ENCODE data around the gene APOE. TPM values are rescaled to one million over a fixed set of nuclear protein-coding genes. Genes with fewer than 3 reads are reported as not detected.
A peak's percentile ranks its signal among the peaks of the same experiment; 100 is the strongest.
"Not testable (repeated sequence)": the region's sequence is repeated elsewhere in the genome, so short reads cannot be mapped to it uniquely, and the experiment has no call there.

The APOE gene
- total and polyA plus RNA-seq, 8 donors: 3.1 to 379 (median 17.2) TPM

GRCh38 chr19:44878120-44878865, 27.3 kb upstream of the APOE start:
- Histone ChIP-seq H3K27ac (no peak overlapping the region), H3K4me1 (no peaks in the 10 kb centered on the region), H3K4me3 (no peak overlapping the region), H3K36me3 (peaks cover 0 to 9% (median under 1%) of the 10 kb centered on the region in 3 donors), H3K27me3 (no peaks in the 10 kb centered on the region), H3K9me3 (no peaks in the 10 kb centered on the region)
- TF ChIP-seq, protein P1, sequence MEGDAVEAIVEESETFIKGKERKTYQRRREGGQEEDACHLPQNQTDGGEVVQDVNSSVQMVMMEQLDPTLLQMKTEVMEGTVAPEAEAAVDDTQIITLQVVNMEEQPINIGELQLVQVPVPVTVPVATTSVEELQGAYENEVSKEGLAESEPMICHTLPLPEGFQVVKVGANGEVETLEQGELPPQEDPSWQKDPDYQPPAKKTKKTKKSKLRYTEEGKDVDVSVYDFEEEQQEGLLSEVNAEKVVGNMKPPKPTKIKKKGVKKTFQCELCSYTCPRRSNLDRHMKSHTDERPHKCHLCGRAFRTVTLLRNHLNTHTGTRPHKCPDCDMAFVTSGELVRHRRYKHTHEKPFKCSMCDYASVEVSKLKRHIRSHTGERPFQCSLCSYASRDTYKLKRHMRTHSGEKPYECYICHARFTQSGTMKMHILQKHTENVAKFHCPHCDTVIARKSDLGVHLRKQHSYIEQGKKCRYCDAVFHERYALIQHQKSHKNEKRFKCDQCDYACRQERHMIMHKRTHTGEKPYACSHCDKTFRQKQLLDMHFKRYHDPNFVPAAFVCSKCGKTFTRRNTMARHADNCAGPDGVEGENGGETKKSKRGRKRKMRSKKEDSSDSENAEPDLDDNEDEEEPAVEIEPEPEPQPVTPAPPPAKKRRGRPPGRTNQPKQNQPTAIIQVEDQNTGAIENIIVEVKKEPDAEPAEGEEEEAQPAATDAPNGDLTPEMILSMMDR (IDR thresholded peaks at IDR 0.05): no peak
- DNase-seq: peak in 1 of 6 donors; percentile 36
- WGBS, 2 donors: 80 to 82% methylated on average over 26 of the region's 26 CpGs
- no peak for ATAC-seq
- no peak for FAIRE-seq
- intact Hi-C loops (cut with DNase I): no loop called here

- ATAC-seq: no peak
Measured at GRCh38 chr19:44879309-44880065, 26.1 kb upstream of the APOE start.

GRCh38 chr19:44882063-44882462, 23.5 kb upstream of the APOE start:
- H3K36me3 ChIP-seq: peaks cover 0 to 7% (median 0%) of the 10 kb centered on the region in 3 donors
- no peak for ATAC-seq

More at GRCh38 chr19:44879309-44880065, 26.1 kb upstream of the APOE start:
- H3K27ac ChIP-seq: no peak overlapping the region
- H3K9me3 ChIP-seq: no peaks in the 10 kb centered on the region
- FAIRE-seq: no peak
- H3K27me3 ChIP-seq: no peaks in the 10 kb centered on the region
- peaks cover 0 to 9% (median 0%) of the 10 kb centered on the region in 3 donors for H3K36me3 ChIP-seq
- 79 to 80% methylated on average over 17 to 18 of the region's 18 CpGs for WGBS, 2 donors
- no peaks in the 10 kb centered on the region for H3K4me1 ChIP-seq
- intact Hi-C loops (cut with DNase I): no loop called here
- TF ChIP-seq, protein P1 (IDR thresholded peaks at IDR 0.05): no peak
- peak in 1 of 6 donors; percentile 58 for DNase-seq
- H3K4me3 ChIP-seq: no peak overlapping the region

DNA sequence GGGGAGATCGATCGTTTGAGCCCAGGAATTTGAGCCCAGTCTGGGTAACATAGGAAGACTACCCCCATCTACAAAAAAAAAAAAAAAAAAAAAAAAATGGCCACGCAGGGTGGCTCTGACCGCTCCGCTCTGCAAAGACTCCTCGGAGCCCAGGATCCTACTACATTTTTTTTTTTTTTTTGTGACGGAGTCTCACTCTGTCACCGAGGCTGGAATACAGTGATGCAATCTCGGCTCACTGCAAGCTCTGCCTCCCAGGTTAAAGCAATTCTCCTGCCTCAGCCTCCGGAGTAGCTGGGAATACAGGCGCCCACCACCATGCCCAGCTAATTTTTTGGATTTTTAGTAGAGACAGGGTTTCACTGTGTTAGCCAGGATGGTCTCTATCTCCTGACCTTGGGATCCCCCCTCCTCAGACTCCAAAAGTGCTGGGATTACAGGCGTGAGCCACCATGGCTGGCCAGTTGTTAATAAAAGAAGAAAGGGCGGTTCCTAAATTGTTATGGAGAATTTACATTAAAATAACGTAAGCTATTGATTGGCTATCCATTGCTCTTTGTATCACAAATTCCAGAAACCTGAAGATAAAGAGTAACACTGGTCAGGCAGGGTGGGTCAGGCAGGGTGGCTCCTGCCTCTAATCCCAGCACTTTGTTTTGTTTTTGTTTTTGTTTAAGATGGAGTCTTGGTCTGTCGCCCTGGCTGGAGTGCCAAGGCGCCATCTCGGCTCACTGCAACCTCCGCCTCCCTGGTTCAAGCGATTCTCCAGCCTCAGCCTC, 22.8 kb upstream of the APOE start:
- H3K36me3 ChIP-seq; ATAC-seq; intact Hi-C loops (cut with DNase I); H3K4me1 ChIP-seq; H3K4me3 ChIP-seq; H3K9me3 ChIP-seq; H3K27ac ChIP-seq; FAIRE-seq; H3K27me3 ChIP-seq: not testable (repeated sequence)
- WGBS, 2 donors: 93 to 96% methylated on average over 19 of the region's 19 CpGs
- DNase-seq: peak in 1 of 6 donors; percentile 3

More at GRCh38 chr19:44882063-44882462, 23.5 kb upstream of the APOE start:
- TF ChIP-seq, protein P1 (IDR thresholded peaks at IDR 0.05): no peak
- no peak overlapping the region for H3K27ac ChIP-seq
- H3K27me3 ChIP-seq: no peaks in the 10 kb centered on the region
- no peak overlapping the region for H3K4me3 ChIP-seq
- intact Hi-C loops (cut with DNase I): no loop called here
- no peak for FAIRE-seq
- H3K4me1 ChIP-seq: no peaks in the 10 kb centered on the region
- WGBS, 2 donors: 86 to 91% methylated on average over 15 of the region's 15 CpGs
- DNase-seq: peak in 1 of 6 donors; percentile 24
- no peaks in the 10 kb centered on the region for H3K9me3 ChIP-seq

DNA sequence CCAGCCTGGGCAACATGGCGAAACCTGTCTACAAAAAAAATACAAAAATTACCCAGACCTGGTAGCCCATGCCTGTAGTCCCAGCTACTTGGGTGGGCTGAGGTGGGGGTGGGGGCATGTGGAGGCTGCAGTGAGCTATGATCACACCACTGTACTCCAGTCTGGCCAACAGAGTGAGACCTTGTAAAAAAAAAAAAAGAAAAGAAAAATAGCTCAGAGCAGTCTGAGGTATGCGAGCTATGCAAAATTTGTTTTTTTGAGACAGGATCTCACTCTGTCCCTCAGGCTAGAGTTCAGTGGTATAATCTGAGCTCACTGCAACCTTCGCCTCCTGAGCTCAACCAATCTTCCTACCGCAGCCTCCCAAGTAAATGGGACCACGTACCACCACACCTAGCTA, 21.7 kb upstream of the APOE start:
- WGBS, 2 donors: 94% methylated on average over 5 of the region's 5 CpGs
- TF ChIP-seq, protein P1 (IDR thresholded peaks at IDR 0.05): no peak
- no peak for ATAC-seq
- no peak for FAIRE-seq
- Histone ChIP-seq H3K4me3 (no peak overlapping the region), H3K27ac (no peak overlapping the region), H3K27me3 (no peaks in the 10 kb centered on the region), H3K9me3 (no peaks in the 10 kb centered on the region), H3K36me3 (peaks cover 0 to 10% (median 0%) of the 10 kb centered on the region in 3 donors), H3K4me1 (no peaks in the 10 kb centered on the region)
- intact Hi-C loops (cut with DNase I): no loop called here
- DNase-seq: no peak

Data from pancreas (tissue), 10 donors.